ENCODE data around the gene SPEF2.
"Not testable (repeated sequence)": the region's sequence is repeated elsewhere in the genome, so short reads cannot be mapped to it uniquely, and the experiment has no call there.

Gene SPEF2

DNA sequence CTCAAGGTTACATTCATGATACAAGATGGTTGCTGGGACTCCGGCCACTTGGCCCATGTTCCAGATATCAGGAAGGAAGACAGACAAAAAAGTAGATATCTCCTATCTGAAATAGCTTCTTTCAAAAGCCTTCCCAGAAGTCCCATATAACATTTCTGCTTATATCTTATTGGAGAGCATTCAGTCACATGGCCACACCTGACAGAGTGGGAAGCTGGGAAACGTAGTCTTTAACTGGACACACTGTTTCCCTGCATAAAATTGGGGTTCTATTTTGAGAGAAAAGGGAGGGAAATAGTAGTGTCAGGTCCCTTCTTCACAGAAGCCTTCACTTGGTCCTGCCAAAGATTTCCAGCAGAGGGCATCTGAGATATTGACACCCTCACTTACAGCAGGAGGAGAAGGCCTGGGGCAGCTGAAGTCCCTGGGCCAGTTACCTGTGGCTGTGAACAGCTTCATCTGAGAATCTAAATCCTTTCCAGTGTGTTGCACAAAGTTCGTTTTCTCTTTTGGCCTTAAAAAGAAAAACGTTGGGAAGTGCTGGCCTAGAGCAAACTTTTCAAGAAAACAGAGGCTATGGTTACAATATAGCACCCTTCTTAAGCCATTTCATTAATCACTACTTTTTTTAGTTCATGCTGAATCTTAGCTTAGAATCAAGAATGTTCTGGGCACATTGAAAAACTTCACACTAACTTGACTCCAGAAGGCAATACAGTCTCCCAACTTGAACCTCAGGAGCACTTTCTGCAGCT lies 33.5 kb downstream of the SPEF2 start:
- peak in 9 of 58 donors; percentile 2 to 29 (median 9) for DNase-seq

DNA sequence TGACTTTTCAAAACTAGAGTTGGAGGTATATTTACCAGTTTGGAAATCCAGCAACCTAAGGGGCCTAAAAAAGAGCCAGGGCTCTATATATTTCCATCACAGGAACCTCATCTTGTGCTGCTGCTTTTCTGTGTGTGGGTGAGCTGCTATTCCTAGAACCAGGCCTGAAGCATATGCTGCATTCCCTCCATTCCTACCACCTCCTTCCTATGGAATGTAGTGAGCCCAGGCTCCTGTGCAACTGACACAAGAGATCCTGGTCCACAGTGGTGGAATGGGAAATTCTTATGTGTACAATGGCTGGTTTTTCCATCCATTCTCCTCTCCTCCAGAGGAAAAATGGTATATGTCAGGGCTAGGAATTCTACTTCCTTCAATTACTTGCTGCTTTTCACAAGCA lies 39.1 kb downstream of the SPEF2 start:
- peak in 8 of 58 donors; percentile 5 to 28 (median 8) for DNase-seq

DNA sequence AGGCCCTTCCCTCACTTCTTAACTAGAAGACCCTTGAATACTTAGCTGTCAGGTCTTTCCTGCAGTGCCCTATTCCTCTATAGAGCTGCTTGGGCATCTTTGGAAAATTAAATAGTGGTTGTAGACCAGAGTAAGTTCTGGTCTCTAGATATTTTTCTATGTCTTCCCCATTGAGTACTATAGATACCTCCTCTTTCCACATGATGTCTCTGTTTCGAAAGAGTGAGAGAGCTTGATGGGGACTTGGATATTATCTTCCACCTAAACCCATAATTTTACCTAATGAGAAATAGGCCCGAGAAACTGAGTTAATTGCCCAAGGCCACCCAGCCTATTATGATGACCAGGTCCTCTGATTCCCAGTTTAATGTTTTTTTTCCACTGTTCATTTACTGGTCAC lies 40.2 kb downstream of the SPEF2 start:
- DNase-seq: no peak

DNA sequence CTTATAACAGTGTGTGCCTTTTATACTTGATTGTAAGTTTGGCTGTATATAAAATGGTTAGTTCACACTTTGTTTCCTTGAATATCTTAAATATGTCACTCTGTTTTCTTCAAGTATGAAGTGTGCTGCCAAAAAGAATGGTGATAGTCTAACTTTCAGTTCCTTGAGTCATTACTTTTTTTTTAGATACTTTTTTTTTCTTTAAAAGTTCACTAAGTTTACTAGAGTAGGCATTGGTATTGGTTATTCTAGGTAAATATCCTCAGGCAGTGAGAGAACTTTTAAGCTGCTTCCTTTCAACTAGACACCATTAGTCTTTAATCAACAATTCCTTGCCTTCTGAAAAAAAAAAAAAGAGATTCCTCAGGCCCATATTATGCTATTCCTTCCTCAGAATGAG lies 41.9 kb downstream of the SPEF2 start:
- DNase-seq: no peak

DNA sequence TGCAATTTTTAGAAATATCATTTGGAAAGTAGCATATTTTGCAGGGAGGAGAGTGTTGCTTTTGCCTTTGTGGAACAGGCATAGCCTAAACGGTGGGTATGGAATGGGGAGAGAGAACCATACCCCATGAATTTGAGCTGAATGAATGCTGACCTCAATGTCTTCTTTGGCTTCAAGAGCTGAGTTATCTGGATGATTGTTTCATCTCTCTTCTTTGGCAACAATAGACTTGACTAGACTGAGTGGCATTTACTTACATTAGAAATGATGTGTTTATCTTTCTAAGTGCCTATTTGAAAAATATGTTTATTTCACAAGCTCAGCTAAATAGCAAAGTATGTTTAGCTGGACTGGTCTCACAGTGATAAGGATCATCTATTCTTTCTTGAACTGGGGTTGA lies 42.8 kb downstream of the SPEF2 start:
- DNase-seq: no peak

DNA sequence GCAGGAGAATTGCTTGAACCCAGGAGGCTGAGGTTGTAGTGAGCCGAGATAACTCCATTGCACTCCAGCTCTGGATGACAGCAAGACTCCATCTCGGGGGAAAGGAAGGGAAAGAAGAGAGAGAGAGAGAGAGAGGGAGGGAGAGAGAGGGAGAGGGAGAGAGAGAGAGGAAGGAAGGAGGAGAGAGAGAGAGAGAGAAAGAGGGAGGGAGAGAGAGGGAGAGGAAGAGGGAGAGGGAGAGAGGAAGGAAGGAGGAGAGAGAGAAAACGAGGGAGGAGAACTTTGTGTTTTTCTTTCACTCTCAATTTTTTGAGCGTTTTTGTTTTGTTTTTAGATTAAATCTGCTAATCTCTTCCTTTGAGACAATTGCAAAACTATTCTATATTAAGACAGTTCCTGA lies 46.9 kb downstream of the SPEF2 start:
- no peak for DNase-seq

DNA sequence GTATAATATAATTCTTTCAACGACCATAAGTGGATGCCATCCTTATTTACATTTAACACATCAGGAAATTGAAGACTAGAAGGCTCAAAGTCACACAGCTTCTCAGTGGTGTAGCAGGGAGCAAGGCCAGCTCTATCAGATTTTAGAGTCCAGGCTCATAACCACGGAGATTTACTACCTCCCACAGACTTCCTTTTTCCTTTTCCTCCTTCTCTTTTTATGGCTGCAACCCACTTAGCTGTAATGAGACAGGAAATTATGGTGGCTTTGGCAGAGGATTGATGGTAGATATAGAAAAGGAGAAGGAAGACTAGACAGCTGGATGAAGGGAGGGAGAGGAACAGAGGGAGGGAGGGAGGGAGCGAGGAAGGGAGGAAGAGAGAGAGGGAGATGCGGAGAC lies 47.4 kb downstream of the SPEF2 start:
- no peak for DNase-seq

DNA sequence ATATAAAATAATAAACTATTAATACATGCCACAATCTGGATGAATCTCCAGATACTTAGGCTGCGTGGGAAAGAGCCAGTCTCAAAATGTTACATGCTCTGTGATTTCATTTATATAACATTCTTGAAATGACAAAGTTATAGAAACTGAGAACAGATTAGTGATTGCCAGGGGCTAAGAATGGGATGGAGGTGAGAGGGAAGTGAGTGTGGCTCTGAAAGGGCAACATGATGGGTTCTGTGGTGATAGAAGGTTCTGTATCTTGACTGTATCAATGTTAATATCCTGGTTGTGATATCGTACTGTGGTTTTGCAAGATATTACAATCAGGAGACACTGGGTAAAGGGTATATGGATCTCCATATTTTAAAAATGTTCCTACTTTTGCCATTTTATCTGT lies 50.7 kb downstream of the SPEF2 start:
- no peak for DNase-seq

DNA sequence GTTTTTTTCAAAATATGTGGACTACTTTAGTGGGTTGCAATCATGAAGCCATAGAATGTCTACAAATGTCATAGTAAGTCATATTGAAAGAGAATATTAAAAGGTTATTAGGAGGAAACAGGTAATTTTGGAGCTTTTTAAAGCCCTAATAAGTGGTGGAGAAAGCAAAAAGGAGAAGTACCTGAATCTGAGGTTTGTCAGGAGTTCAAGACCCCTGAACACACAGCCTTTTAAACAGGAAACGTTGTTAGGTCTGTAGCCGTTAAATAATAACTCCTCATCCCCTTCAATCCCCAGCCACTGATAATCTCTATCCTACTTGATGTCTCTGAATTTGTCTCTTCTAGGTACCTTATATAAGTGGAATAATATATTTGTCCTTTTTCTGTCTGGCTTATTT lies 51.1 kb downstream of the SPEF2 start:
- DNase-seq: no peak

DNA sequence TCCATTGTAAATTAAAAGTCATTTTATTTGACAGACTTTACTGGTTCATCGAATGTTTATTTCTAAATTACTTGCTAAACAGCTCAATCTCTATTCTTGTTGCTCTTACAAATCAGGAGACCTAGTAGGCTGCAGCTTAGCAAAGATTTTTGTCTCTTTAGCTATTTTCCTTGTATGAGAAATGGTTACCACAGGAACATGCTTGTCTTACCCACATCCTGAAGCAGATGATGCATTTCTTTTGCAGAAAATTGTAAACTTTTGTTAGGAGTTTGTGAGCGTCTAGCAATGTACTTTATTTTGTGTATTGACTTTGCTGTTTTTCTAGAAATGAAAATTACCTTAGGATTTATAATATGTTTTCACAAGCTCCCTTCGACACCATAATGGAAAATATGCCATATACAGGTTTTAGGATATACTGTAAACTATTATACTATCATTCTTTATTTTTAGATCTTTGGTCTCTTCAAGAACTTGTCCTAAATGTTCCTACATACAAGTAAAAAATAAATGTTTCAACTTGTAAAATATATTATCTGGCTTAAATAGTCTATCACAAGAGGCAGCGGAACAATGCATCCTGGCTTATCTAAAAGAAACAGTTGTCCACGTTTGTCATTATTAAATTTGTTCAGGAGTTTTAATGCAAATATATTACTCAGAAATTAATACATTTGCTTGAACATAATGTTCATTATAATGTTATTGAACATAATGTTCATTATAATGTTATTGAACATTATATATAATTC lies 54.1 kb downstream of the SPEF2 start:
- DNase-seq: no peak

DNA sequence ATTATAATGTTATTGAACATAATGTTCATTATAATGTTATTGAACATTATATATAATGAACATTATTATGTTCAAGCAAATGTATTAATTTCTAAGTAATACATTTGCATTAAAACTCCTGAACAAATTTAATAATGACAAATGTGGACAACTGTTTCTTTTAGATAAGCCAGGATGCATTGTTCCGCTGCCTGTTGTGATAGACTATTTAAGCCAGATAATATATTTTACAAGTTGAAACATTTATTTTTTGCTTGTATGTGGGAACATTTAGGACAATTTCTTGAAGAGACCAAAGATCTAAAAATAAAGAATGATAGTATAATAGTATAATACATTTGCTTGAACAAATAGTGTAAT lies 54.6 kb downstream of the SPEF2 start:
- not testable (repeated sequence) for DNase-seq

DNA sequence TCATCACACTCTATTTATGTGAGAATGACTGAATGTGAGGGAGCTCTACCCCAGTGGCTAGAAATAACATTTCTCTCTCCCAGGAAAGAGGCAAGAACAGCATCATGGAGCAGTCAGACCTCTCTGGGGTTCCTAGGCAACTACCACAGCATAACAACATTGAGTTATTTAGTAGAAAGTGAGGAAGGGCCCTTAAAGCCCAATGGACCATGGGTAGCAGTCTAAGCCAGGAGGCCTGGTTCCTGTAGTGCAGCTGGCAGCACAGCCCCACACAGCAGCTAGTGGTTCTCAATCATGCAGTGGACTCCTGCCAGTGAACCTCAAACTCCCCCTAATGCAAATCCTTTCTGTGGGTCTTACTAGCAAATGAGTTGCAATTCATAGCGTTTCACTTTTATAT lies 55.3 kb downstream of the SPEF2 start:
- DNase-seq: peak in 2 of 58 donors; percentile 7 to 11

DNA sequence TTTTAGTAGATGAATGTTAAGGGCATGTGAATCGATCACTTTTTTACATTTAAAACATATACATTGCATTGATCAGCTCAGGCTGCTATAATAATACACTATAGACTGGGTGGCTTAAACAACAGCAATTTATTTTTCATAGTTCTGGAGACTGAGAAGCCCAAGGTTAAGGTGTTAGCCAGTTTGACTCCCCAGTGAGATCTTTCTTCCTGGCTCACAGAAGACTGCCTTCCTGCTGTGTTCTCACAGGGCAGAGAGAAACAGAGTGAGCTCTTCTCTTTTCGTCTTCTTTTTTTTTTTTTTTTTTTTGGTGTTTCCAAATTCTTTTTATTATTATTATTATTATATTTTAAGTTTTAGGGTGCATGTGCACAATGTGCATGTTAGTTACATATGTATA lies 56.4 kb downstream of the SPEF2 start:
- no peak for DNase-seq

DNA sequence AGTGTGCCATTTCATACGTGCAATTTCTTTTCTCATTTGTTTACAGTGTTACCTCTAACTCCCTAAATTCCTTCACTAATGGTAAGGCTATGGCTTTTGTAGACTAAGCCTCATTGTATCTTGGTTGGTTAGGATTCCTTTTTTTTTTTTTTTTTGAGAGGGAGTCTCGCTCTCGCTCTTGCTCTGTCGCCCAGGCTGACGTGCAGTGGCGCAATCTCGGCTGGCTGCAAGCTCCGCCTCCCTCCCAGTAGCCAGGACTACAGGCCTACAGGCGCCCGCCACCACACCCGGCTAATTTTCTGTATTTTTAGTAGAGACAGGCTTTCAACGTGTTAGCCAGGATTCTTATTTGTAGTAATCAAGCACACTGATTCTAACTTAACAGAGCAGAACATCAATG lies 57.7 kb downstream of the SPEF2 start:
- DNase-seq: no peak

DNA sequence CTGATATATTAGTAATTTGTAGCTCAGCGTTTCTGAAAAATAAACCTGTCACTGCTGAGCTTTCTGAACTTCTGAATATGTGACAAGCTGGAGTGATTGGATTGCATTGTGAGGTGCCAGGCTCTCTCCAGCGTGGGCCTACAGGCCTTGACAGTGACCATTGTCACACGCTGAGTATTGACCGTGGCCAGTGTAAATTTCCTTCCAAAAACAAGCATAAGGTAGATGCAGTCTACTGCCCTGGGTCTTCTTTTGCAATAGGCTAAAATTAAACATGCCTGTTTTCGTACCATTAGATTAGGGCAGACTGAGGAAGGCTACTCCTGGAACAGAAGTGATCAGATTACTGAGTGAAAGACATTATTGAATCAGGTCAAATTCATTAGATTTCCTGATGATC lies 60.2 kb downstream of the SPEF2 start:
- no peak for DNase-seq

DNA sequence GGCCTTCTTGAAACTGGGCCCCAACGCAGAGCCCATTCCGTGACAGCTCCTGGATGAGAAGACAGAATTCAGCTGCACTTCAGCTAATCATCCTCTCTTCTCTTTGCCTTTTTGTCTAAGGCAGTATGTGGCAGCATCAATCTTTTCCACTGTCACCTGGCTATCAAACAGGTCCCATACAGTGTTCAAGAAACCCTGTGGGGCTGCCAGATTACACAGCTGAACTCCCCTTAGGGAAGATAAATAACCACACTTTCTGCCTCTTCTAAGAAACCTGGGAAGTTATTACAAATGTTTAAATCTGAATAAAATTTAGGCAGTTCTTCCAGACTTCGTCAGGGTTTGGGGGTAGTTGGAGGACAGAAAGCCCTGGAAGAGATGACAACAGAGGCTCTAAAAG lies 61.0 kb downstream of the SPEF2 start:
- DNase-seq: no peak

DNA sequence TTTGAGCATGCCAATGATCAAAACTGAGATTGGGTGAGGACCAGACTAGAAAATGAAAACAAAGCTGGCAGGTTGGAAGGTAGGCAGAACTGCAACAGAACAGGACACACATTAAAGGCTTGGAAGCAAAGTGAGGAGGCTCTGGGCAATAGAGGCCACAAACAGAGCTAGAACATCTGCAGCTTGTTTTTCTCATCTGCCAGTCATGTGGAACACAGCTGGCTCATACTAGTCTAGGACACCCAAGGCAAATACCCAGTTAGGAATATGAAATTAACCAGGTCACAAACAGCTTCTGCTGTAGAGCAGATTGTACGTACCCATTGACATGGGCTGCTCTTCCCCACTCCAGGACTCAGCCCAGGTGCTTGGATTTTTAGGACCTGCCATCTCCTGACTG lies 61.7 kb downstream of the SPEF2 start:
- no peak for DNase-seq

DNA sequence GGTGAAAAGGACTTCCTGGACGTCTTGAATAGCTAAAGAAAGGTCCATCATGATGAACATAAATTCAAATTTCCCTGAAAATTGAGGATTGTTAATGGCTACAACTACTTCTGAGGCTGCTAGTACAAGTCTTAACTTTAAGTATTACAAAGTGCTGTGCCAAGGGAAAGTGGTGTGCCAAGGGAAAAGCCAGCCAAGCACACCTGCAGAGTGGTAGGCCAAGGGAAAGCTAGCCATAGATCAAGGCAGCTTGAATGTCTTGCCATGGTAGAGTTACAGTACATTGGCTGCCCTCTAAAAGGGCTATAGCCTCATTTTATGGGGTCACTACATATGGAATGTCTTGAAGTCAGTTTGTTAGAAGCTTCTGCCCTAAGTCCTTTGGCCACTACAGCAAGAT lies 64.2 kb downstream of the SPEF2 start:
- DNase-seq: no peak

DNA sequence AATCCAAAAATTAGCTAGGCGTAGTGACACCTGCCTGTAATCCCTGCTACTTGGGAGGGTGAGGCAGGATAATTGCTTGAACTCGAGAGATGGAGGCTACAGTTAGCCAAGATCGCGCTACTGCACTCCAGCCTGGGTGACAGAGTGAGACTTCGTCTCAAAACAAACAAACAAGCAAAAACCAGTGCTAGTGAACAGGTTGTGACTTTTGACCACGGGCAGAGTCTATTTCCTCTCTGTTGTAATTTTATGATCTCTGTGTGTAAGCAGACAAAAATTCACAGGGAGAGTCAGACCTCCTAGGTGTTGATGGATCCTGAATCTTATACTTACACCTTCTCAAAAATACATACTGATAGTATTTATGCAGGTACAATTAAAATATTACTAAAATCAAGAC lies 65.8 kb downstream of the SPEF2 start:
- no peak for DNase-seq

DNA sequence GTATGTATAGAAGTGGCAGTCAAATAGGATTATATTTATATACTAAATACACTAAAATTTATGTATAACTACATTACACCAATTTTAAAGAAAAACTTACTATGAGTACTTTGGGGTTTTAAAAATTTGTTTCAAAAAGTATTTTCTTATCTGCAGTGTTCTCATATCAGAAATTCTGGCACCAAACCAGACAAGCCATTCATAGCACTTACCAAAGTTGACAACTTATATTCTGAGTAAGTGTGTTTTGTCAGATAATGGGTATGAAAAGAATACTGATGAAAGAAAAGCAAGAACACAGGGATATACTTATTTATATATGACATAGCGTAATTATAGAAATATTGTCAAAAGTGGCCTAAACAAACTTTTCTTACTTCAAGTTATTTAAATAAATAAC lies 67.5 kb downstream of the SPEF2 start:
- DNase-seq: no peak

DNA sequence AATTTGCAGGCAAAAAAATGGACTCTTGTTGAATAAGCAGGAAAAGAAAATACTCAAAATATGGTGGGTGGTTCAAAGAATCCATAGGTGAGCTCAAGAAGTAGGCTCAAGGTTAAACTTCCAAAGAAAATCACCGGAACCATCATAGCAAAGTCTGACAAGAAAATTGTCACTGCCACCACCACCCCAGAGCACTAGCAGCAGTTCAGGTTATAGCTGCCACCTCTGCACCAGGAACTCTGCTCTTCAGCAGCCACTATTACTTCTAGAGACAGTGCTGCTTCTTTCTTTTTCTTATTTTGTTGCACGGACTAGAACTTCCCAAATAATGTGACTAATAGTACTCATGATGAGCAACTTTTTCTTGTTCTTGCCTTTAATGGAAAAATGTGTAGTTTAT lies 70.3 kb downstream of the SPEF2 start:
- DNase-seq: no peak

DNA sequence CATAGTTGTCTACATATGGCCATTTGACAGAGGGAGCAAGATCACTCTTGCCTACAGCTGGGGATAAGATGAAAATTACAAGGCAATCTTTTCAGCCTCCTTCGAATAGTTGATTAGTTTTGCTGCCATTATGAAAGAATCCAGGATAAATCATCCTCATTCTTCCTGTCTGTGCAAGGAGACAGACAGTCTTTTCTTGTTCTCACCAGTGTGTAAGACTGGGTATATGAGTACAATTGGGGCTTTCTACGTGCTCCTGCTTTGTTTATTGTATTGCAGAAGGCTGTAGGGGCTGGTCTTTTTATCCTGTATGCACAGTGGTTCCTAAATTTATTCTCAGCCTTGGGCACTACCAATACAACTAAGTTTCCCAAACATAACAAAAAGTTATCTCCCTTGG lies 76.8 kb downstream of the SPEF2 start:
- DNase-seq: peak in 4 of 58 donors; percentile 3 to 83 (median 19)

All from anterior cingulate cortex (tissue), 58 donors.